Measurements from ENCODE around the gene LRRIQ3.

- TF ChIP-seq, protein P1, sequence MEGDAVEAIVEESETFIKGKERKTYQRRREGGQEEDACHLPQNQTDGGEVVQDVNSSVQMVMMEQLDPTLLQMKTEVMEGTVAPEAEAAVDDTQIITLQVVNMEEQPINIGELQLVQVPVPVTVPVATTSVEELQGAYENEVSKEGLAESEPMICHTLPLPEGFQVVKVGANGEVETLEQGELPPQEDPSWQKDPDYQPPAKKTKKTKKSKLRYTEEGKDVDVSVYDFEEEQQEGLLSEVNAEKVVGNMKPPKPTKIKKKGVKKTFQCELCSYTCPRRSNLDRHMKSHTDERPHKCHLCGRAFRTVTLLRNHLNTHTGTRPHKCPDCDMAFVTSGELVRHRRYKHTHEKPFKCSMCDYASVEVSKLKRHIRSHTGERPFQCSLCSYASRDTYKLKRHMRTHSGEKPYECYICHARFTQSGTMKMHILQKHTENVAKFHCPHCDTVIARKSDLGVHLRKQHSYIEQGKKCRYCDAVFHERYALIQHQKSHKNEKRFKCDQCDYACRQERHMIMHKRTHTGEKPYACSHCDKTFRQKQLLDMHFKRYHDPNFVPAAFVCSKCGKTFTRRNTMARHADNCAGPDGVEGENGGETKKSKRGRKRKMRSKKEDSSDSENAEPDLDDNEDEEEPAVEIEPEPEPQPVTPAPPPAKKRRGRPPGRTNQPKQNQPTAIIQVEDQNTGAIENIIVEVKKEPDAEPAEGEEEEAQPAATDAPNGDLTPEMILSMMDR (IDR thresholded peaks at IDR 0.05) = no peak
- TF ChIP-seq, protein P2, sequence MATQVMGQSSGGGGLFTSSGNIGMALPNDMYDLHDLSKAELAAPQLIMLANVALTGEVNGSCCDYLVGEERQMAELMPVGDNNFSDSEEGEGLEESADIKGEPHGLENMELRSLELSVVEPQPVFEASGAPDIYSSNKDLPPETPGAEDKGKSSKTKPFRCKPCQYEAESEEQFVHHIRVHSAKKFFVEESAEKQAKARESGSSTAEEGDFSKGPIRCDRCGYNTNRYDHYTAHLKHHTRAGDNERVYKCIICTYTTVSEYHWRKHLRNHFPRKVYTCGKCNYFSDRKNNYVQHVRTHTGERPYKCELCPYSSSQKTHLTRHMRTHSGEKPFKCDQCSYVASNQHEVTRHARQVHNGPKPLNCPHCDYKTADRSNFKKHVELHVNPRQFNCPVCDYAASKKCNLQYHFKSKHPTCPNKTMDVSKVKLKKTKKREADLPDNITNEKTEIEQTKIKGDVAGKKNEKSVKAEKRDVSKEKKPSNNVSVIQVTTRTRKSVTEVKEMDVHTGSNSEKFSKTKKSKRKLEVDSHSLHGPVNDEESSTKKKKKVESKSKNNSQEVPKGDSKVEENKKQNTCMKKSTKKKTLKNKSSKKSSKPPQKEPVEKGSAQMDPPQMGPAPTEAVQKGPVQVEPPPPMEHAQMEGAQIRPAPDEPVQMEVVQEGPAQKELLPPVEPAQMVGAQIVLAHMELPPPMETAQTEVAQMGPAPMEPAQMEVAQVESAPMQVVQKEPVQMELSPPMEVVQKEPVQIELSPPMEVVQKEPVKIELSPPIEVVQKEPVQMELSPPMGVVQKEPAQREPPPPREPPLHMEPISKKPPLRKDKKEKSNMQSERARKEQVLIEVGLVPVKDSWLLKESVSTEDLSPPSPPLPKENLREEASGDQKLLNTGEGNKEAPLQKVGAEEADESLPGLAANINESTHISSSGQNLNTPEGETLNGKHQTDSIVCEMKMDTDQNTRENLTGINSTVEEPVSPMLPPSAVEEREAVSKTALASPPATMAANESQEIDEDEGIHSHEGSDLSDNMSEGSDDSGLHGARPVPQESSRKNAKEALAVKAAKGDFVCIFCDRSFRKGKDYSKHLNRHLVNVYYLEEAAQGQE (IDR thresholded peaks at IDR 0.05; ENCODE audit: insufficient read depth in 1 of 2, low read depth in 2 of 2, low read length in 1 of 2) = no peak
- TF ChIP-seq SIN3A (IDR thresholded peaks at IDR 0.05; ENCODE audit: borderline replicate concordance, insufficient read depth, low read depth, low read length) (no peak), POLR2AphosphoS5 (IDR thresholded peaks at IDR 0.05; ENCODE audit: low read depth, low read length) (no peak), TCF7L2 (IDR thresholded peaks at IDR 0.05; ENCODE audit: low read depth, low read length) (no peak)
These were observed 35.6 kb downstream of the LRRIQ3 start for GRCh38 chr1:74162333-74162732.

Data from Panc1 (cell line).